HG03095 (cell line): ENCODE data around the gene NMNAT2.

Source experiments
- ATAC-seq: cut with Tn5 transposase; IDR thresholded peaks from one replicate; pipeline ENCODE4 v1.9.1; 2021; ENCODE audit warnings: moderate library complexity; ENCODE audit not compliant: unreplicated experiment

Gene NMNAT2

GRCh38 chr1:183218971-183219615 is 199.1 kb downstream of the NMNAT2 start:
- no peak for ATAC-seq

- ATAC-seq = no peak
Measured at GRCh38 chr1:183218027-183218618, 200.1 kb downstream of the NMNAT2 start.

- ATAC-seq = no peak
Measured at GRCh38 chr1:183215936-183216335, 202.2 kb downstream of the NMNAT2 start.

- ATAC-seq = no peak
Measured at GRCh38 chr1:183215076-183215720, 203.0 kb downstream of the NMNAT2 start.

GRCh38 chr1:183214021-183214970 is 203.9 kb downstream of the NMNAT2 start:
- no peak for ATAC-seq

- no peak for ATAC-seq
Measured at GRCh38 chr1:183212870-183213269, 205.3 kb downstream of the NMNAT2 start.

- ATAC-seq = no peak
Measured at GRCh38 chr1:183210681-183211080, 207.5 kb downstream of the NMNAT2 start.

GRCh38 chr1:183209533-183210158 is 208.5 kb downstream of the NMNAT2 start:
- no peak for ATAC-seq

- no peak for ATAC-seq
Measured at GRCh38 chr1:183206538-183207122, 211.6 kb downstream of the NMNAT2 start.

- ATAC-seq = no peak
Measured at GRCh38 chr1:183205196-183205781, 212.9 kb downstream of the NMNAT2 start.

GRCh38 chr1:183203094-183203493 is 215.1 kb downstream of the NMNAT2 start:
- ATAC-seq = no peak

GRCh38 chr1:183200451-183200850 is 217.7 kb downstream of the NMNAT2 start:
- no peak for ATAC-seq

GRCh38 chr1:183199304-183199703 is 218.9 kb downstream of the NMNAT2 start:
- ATAC-seq = no peak

GRCh38 chr1:183198463-183198862 is 219.7 kb downstream of the NMNAT2 start:
- no peak for ATAC-seq
